ENCODE results near the gene SEC14L2. TPM values are rescaled to one million over a fixed set of nuclear protein-coding genes. Genes with fewer than 3 reads are reported as not detected.

The SEC14L2 gene
- total RNA-seq, 1 donor from 2014 or later = 14.5 TPM

- peak overlapping the region; percentile 56 for H3K4me3 ChIP-seq (ENCODE audit: insufficient read depth, low read depth, low read length)
- Mint-ChIP-seq H3K9me3 (ENCODE audit: unreplicated experiment) (no peaks in the 10 kb centered on the region), H3K4me3 (ENCODE audit: unreplicated experiment) (peak overlapping the region; percentile 87), H3K4me1 (ENCODE audit: low read depth, unreplicated experiment) (peaks cover 32% of the 10 kb centered on the region), H3K27ac (ENCODE audit: unreplicated experiment) (peak overlapping the region; percentile 100), H3K27me3 (ENCODE audit: low read depth, unreplicated experiment) (no peaks in the 10 kb centered on the region), H3K36me3 (ENCODE audit: low read depth, unreplicated experiment) (peaks cover 7% of the 10 kb centered on the region)
- H3K4me1 ChIP-seq (ENCODE audit: insufficient read depth, low read length) = peaks cover 63% of the 10 kb centered on the region
- peak overlapping the region; percentile 93 for H3K9ac ChIP-seq (ENCODE audit: low read length)
- H3K9me3 ChIP-seq (ENCODE audit: insufficient read depth, low read depth, low read length) = no peaks in the 10 kb centered on the region
- FAIRE-seq (peak; percentile 65), DNase-seq (ENCODE audit: low read depth) (peak; percentile 99)
- H3K4me2 ChIP-seq (ENCODE audit: low read length) = peak overlapping the region; percentile 90
- no peaks in the 10 kb centered on the region for H3K79me2 ChIP-seq (ENCODE audit: insufficient read depth, low read length)
- H4K20me1 ChIP-seq (ENCODE audit: insufficient read depth, low read length) = no peaks in the 10 kb centered on the region
- peak overlapping the region; percentile 98 for H3K27ac ChIP-seq (ENCODE audit: low read depth, low read length)
- H3K27me3 ChIP-seq (ENCODE audit: insufficient read depth, low read length) = no peaks in the 10 kb centered on the region
- peaks cover 3% of the 10 kb centered on the region for H3K36me3 ChIP-seq (ENCODE audit: insufficient read depth, low read length)
- TF ChIP-seq EZH2 (IDR thresholded peaks at IDR 0.05; ENCODE audit: insufficient read depth, low read length) (no peak), CTCF (IDR thresholded peaks at IDR 0.05; ENCODE audit: insufficient read depth, low read depth, low read length) (no peak)
- H2AFZ ChIP-seq (ENCODE audit: low read depth, low read length) = peak overlapping the region; percentile 58
Observed at GRCh38 chr22:30423959-30424533, 27.2 kb downstream of the SEC14L2 start.

- peak overlapping the region; percentile 87 for H3K4me3 Mint-ChIP-seq (ENCODE audit: unreplicated experiment)
- peak overlapping the region; percentile 62 for H3K4me3 ChIP-seq (ENCODE audit: insufficient read depth, low read depth, low read length)
- no peaks in the 10 kb centered on the region for H3K9me3 ChIP-seq (ENCODE audit: insufficient read depth, low read depth, low read length)
- TF ChIP-seq EZH2 (IDR thresholded peaks at IDR 0.05; ENCODE audit: insufficient read depth, low read length) = no peak
- TF ChIP-seq CTCF (IDR thresholded peaks at IDR 0.05; ENCODE audit: insufficient read depth, low read depth, low read length) = no peak
- H3K9ac ChIP-seq (ENCODE audit: low read length) = peak overlapping the region; percentile 93
- peak overlapping the region; percentile 100 for H3K27ac Mint-ChIP-seq (ENCODE audit: unreplicated experiment)
- peaks cover 32% of the 10 kb centered on the region for H3K4me1 Mint-ChIP-seq (ENCODE audit: low read depth, unreplicated experiment)
- DNase-seq (ENCODE audit: low read depth) (no peak), FAIRE-seq (no peak)
- H2AFZ ChIP-seq (ENCODE audit: low read depth, low read length) = peak overlapping the region; percentile 44
- no peaks in the 10 kb centered on the region for H3K9me3 Mint-ChIP-seq (ENCODE audit: unreplicated experiment)
- H3K27me3 Mint-ChIP-seq (ENCODE audit: low read depth, unreplicated experiment) = no peaks in the 10 kb centered on the region
- peak overlapping the region; percentile 98 for H3K27ac ChIP-seq (ENCODE audit: low read depth, low read length)
- no peaks in the 10 kb centered on the region for H3K79me2 ChIP-seq (ENCODE audit: insufficient read depth, low read length)
- H3K36me3 Mint-ChIP-seq (ENCODE audit: low read depth, unreplicated experiment) = peaks cover 5% of the 10 kb centered on the region
- H3K27me3 ChIP-seq (ENCODE audit: insufficient read depth, low read length) = no peaks in the 10 kb centered on the region
- H4K20me1 ChIP-seq (ENCODE audit: insufficient read depth, low read length) = no peaks in the 10 kb centered on the region
- H3K36me3 ChIP-seq (ENCODE audit: insufficient read depth, low read length) = peaks cover 3% of the 10 kb centered on the region
- peaks cover 63% of the 10 kb centered on the region for H3K4me1 ChIP-seq (ENCODE audit: insufficient read depth, low read length)
- H3K4me2 ChIP-seq (ENCODE audit: low read length) = peak overlapping the region; percentile 90
Observed at GRCh38 chr22:30424534-30425326, 27.9 kb downstream of the SEC14L2 start.

- FAIRE-seq (no peak), DNase-seq (ENCODE audit: low read depth) (no peak)
- Mint-ChIP-seq H3K4me1 (ENCODE audit: low read depth, unreplicated experiment) (peaks cover 28% of the 10 kb centered on the region), H3K36me3 (ENCODE audit: low read depth, unreplicated experiment) (peaks cover 5% of the 10 kb centered on the region), H3K9me3 (ENCODE audit: unreplicated experiment) (no peaks in the 10 kb centered on the region), H3K27me3 (ENCODE audit: low read depth, unreplicated experiment) (no peaks in the 10 kb centered on the region), H3K4me3 (ENCODE audit: unreplicated experiment) (peak overlapping the region; percentile 87), H3K27ac (ENCODE audit: unreplicated experiment) (peak overlapping the region; percentile 71)
- TF ChIP-seq EZH2 (IDR thresholded peaks at IDR 0.05; ENCODE audit: insufficient read depth, low read length) = no peak
- no peak for TF ChIP-seq CTCF (IDR thresholded peaks at IDR 0.05; ENCODE audit: insufficient read depth, low read depth, low read length)
- Histone ChIP-seq H3K79me2 (ENCODE audit: insufficient read depth, low read length) (no peaks in the 10 kb centered on the region), H3K4me3 (ENCODE audit: insufficient read depth, low read depth, low read length) (peak overlapping the region; percentile 62), H3K4me2 (ENCODE audit: low read length) (peak overlapping the region; percentile 90), H4K20me1 (ENCODE audit: insufficient read depth, low read length) (no peaks in the 10 kb centered on the region), H3K9ac (ENCODE audit: low read length) (peak overlapping the region; percentile 77), H3K27me3 (ENCODE audit: insufficient read depth, low read length) (no peaks in the 10 kb centered on the region), H3K36me3 (ENCODE audit: insufficient read depth, low read length) (peaks cover 3% of the 10 kb centered on the region), H3K4me1 (ENCODE audit: insufficient read depth, low read length) (peaks cover 59% of the 10 kb centered on the region), H3K27ac (ENCODE audit: low read depth, low read length) (peak overlapping the region; percentile 58), H2AFZ (ENCODE audit: low read depth, low read length) (peak overlapping the region; percentile 61), H3K9me3 (ENCODE audit: insufficient read depth, low read depth, low read length) (no peaks in the 10 kb centered on the region)
Observed at GRCh38 chr22:30425327-30425615, 28.5 kb downstream of the SEC14L2 start.

All from astrocyte (in vitro differentiated cells and primary cell).